ENCODE results near the gene PRKAG2.
A peak's percentile ranks its signal among the peaks of the same experiment; 100 is the strongest.

PRKAG2 gene

DNA sequence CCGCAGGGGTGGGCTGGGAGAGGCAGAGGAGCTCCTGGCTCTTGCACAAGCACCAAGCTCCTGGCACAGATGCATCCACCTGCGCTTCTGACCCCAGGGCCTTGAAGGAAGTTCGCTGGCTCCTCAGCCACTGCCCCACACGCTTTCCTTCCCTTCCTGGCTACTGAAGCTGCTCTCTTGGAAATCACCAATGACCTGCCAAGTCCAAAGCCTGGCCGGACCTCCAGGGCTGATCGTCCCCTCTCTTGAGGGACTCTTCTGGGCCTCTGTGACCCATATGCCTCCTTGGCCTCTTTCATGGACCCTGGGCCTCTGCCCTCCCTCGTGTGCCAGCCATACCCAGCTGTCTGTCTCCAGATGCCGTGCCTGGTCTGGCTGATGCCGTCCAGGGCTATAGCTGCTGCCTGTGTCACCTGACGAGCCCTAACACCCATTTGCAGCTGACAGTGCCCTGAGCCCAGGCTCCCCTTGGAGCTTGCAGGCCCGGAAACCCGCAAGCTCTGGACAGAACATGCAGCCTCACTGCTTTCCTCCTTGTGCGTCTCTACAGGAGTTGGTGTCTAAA is 113.4 kb downstream of the PRKAG2 start:
- peaks cover 5% of the 10 kb centered on the region for H3K36me3 ChIP-seq (ENCODE audit: control insufficient read depth, insufficient read depth, low read length, severe bottlenecking)
- no peaks in the 10 kb centered on the region for H3K4me1 ChIP-seq (ENCODE audit: control insufficient read depth, insufficient read depth, low read length)

DNA sequence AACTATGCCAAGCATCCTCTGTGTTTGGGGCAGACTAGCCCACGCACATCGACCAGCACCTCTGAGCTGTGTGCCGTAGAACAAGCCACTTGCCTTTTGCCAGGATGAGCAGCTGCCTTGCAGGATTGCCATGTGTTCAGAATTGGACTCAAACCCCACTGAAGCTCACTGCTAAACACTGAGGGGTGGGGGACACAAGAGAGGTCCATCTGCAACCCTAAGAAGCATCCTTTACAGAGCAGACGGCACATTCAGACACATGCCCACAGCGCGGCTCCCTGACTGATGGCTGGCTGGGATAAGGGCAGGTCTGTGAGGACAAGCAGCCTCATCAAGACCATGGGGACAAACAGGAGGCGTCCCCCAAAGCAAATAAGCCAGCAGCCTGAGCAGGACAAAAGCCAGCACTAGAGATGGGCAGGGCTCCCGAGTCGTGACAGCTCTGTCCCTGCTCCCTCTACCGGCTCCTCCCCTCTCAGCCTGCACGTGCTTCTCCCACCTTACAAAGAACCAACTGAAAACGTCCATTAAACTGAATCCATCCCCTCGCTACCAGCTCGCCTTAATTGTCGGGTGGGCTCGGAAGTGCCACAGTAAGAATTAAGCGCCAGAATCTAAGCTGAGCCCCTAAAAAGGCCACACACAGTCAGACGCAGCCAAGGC is 114.2 kb downstream of the PRKAG2 start:
- no peak overlapping the region for H3K4me3 ChIP-seq (ENCODE audit: low read length)
- H3K36me3 ChIP-seq (ENCODE audit: control insufficient read depth, insufficient read depth, low read length, severe bottlenecking): peaks cover 5% of the 10 kb centered on the region
- H3K4me1 ChIP-seq (ENCODE audit: control insufficient read depth, insufficient read depth, low read length): peaks cover 7% of the 10 kb centered on the region
- DNase-seq (ENCODE audit: low read depth): no peak
- no peak overlapping the region for H3K9ac ChIP-seq (ENCODE audit: low read length)
- H3K9me3 ChIP-seq (ENCODE audit: control insufficient read depth, low read length): peaks cover 1% of the 10 kb centered on the region
- peaks cover 39% of the 10 kb centered on the region for H3K27me3 ChIP-seq (replicated peaks; ENCODE audit: control insufficient read depth, insufficient read depth, low read length)

More for the DNA sequence above, 113.4 kb downstream of the PRKAG2 start:
- Histone ChIP-seq H3K9me3 (ENCODE audit: control insufficient read depth, low read length) (peaks cover 7% of the 10 kb centered on the region), H3K9ac (ENCODE audit: low read length) (no peak overlapping the region), H3K27me3 (replicated peaks; ENCODE audit: control insufficient read depth, insufficient read depth, low read length) (peaks cover 39% of the 10 kb centered on the region), H3K4me3 (ENCODE audit: low read length) (no peak overlapping the region)
- no peak for DNase-seq (ENCODE audit: low read depth)

DNA sequence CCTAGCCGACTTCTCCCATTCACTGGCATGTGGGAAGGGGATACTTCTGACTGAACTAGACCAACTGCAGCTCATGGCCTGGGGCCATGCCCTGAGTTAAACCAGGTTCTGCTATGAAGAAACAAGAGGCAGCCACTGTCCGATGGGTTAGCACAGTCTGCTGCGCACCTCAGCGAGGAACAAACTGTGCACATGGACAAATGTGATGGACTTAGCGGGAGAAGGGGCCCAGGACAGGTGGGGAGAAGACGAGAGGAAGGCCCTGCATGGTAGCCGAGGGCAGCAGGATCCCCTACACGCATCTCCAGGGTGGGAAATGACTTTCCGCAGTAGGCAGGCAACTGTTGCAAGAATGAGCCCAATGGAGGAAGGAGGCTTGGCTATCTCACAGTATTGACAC is 115.0 kb downstream of the PRKAG2 start:
- Histone ChIP-seq H3K4me1 (ENCODE audit: control insufficient read depth, insufficient read depth, low read length) (peaks cover 12% of the 10 kb centered on the region), H3K9me3 (ENCODE audit: control insufficient read depth, low read length) (no peaks in the 10 kb centered on the region), H3K27me3 (replicated peaks; ENCODE audit: control insufficient read depth, insufficient read depth, low read length) (peaks cover 39% of the 10 kb centered on the region), H3K9ac (ENCODE audit: low read length) (no peak overlapping the region), H3K4me3 (ENCODE audit: low read length) (no peak overlapping the region), H3K36me3 (ENCODE audit: control insufficient read depth, insufficient read depth, low read length, severe bottlenecking) (peaks cover 5% of the 10 kb centered on the region)
- no peak for DNase-seq (ENCODE audit: low read depth)

DNA sequence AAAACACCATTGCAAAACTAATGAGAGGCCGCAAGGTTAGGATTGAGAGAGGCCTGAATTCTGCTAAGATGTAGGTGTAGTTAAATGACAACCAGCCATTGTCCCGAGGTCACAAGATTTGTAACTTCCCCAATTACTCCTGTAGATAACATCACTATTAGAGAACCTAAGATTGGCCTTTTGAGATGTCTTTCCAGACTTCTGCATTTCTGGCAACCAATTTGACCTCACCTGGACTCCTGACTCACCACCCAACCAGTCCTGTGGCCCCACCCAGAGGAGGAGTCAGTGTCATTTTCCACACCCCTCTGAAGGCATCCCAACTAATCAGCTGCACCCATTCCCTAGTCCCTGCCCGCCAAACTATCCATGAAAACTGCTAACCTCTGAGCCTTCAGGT is 115.7 kb downstream of the PRKAG2 start:
- no peaks in the 10 kb centered on the region for H3K36me3 ChIP-seq (ENCODE audit: control insufficient read depth, insufficient read depth, low read length, severe bottlenecking)
- H3K27me3 ChIP-seq (replicated peaks; ENCODE audit: control insufficient read depth, insufficient read depth, low read length): peaks cover 39% of the 10 kb centered on the region
- H3K4me3 ChIP-seq (ENCODE audit: low read length): no peak overlapping the region
- no peak for DNase-seq (ENCODE audit: low read depth)
- peaks cover 13% of the 10 kb centered on the region for H3K4me1 ChIP-seq (ENCODE audit: control insufficient read depth, insufficient read depth, low read length)
- H3K9me3 ChIP-seq (ENCODE audit: control insufficient read depth, low read length): no peaks in the 10 kb centered on the region
- no peak overlapping the region for H3K9ac ChIP-seq (ENCODE audit: low read length)

DNA sequence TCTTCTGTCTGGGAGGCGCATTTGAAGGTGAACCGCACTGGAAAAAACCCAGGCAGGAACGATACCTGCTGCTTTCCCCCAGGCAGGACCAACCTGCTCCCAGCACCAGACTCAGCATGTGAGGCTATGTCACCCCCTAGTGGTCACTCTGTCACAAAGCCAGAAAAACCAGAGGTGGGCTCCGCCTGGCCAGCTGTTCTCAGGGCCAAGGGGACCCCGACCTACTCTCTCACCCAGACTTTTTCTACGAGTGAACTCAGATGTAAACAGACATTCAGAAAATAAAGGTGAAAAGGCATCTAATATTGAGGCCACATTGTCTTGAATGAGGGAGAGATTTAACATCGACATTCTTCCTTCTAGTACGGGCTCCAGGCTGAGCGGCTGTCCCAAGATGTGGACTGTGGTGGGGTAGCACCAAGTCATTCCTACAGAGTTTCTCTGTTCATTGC is 117.3 kb downstream of the PRKAG2 start:
- peak; percentile 86 for DNase-seq (ENCODE audit: low read depth)
- H3K36me3 ChIP-seq (ENCODE audit: control insufficient read depth, insufficient read depth, low read length, severe bottlenecking): no peaks in the 10 kb centered on the region
- peaks cover 26% of the 10 kb centered on the region for H3K27me3 ChIP-seq (replicated peaks; ENCODE audit: control insufficient read depth, insufficient read depth, low read length)

DNA sequence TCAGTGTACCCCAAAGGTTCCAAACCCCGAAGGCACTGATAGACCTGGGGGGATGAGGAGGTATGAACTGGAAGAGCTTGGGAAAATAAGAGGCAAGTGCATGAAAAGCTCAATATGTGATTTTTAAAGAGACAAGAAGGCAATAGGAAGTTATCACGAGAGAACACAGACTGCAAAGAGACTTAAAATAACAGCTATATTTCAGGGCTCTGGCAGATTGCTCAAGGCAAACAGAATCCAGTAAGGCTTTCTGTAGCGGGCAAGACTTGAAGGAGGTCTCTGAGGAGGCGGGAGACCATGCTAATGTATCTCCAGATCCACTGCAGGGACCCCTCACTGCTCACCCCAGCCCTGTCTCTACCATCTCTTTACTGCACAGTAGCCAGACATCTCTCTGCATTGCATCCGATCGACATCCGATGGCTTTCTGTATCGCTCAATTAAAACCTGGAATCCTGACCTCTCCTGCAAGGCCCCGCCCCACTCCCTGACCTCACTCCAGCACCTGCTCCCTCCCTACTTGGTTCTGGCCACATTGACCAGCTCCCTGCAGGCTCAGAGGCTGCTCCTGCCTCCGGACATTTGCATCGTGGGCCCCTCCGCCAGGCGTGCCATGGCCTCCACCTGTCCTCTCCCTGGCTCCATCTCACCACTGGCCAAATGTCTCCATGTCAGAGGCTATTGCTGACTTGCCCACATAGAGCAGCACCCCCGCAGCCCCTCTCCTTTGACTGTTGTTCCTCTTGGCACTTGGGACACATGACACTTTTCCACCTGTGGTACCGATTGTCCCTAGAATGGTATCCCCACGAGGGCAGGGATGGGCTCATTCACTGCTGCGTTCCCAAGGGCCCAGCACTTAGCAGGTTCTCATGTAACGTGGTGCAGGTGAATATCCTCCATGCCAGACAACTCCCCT is 118.0 kb downstream of the PRKAG2 start:
- Histone ChIP-seq H3K4me3 (ENCODE audit: low read length) (no peak overlapping the region), H3K9ac (ENCODE audit: low read length) (no peak overlapping the region), H3K9me3 (ENCODE audit: control insufficient read depth, low read length) (no peaks in the 10 kb centered on the region), H3K36me3 (ENCODE audit: control insufficient read depth, insufficient read depth, low read length, severe bottlenecking) (no peaks in the 10 kb centered on the region), H3K27me3 (replicated peaks; ENCODE audit: control insufficient read depth, insufficient read depth, low read length) (peaks cover 20% of the 10 kb centered on the region), H3K4me1 (ENCODE audit: control insufficient read depth, insufficient read depth, low read length) (peaks cover 31% of the 10 kb centered on the region)
- DNase-seq (ENCODE audit: low read depth): no peak

More for the DNA sequence above, 117.3 kb downstream of the PRKAG2 start:
- no peak overlapping the region for H3K9ac ChIP-seq (ENCODE audit: low read length)
- H3K9me3 ChIP-seq (ENCODE audit: control insufficient read depth, low read length): no peaks in the 10 kb centered on the region
- no peak overlapping the region for H3K4me3 ChIP-seq (ENCODE audit: low read length)
- peaks cover 29% of the 10 kb centered on the region for H3K4me1 ChIP-seq (ENCODE audit: control insufficient read depth, insufficient read depth, low read length)

DNA sequence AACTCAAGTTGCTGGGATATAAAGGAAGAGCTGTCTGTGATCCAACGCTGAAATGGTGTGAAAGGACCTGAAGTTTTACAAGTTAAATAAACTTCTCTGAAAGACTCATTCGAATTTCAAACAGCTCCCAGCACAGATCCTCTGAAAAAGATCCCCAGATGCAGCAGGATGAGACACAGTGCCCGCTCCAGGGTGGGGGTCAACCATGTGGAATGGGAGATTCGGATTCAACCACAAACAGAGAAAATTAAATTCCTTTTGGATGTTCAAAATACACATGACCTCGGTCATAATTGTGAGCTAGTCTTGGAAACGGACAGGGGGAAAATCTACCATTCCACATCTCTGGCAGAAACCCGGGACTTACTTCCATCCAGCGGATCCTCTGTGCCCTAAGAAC is 119.6 kb downstream of the PRKAG2 start:
- Histone ChIP-seq H3K4me1 (ENCODE audit: control insufficient read depth, insufficient read depth, low read length) (peaks cover 39% of the 10 kb centered on the region), H3K9ac (ENCODE audit: low read length) (no peak overlapping the region), H3K27me3 (replicated peaks; ENCODE audit: control insufficient read depth, insufficient read depth, low read length) (peaks cover 7% of the 10 kb centered on the region), H3K36me3 (ENCODE audit: control insufficient read depth, insufficient read depth, low read length, severe bottlenecking) (no peaks in the 10 kb centered on the region), H3K4me3 (ENCODE audit: low read length) (no peak overlapping the region), H3K9me3 (ENCODE audit: control insufficient read depth, low read length) (no peaks in the 10 kb centered on the region)
- DNase-seq (ENCODE audit: low read depth): peak; percentile 23

DNA sequence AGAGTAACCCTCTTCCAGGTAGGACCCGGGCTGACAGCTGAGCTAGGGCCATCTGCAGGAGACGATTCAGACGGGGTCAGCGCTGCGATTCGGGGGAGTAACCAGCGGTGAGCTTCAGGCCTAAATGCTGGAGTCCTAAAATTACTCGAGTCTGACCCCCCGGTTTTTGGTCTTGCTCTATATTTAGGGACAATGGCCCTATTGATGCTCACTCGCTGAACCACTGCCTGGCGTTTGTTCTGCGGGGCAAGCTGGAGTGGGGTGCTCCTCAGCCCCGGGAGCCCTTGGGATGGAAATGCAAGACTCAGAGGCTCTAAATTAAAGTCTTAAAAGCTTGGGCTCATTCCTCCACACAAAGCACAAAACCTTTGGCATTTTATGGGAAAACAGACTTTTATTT is 120.0 kb downstream of the PRKAG2 start:
- no peaks in the 10 kb centered on the region for H3K36me3 ChIP-seq (ENCODE audit: control insufficient read depth, insufficient read depth, low read length, severe bottlenecking)
- no peak overlapping the region for H3K9ac ChIP-seq (ENCODE audit: low read length)
- H3K9me3 ChIP-seq (ENCODE audit: control insufficient read depth, low read length): no peaks in the 10 kb centered on the region
- H3K4me3 ChIP-seq (ENCODE audit: low read length): no peak overlapping the region
- H3K4me1 ChIP-seq (ENCODE audit: control insufficient read depth, insufficient read depth, low read length): peaks cover 39% of the 10 kb centered on the region
- DNase-seq (ENCODE audit: low read depth): no peak
- peaks cover 3% of the 10 kb centered on the region for H3K27me3 ChIP-seq (replicated peaks; ENCODE audit: control insufficient read depth, insufficient read depth, low read length)

DNA sequence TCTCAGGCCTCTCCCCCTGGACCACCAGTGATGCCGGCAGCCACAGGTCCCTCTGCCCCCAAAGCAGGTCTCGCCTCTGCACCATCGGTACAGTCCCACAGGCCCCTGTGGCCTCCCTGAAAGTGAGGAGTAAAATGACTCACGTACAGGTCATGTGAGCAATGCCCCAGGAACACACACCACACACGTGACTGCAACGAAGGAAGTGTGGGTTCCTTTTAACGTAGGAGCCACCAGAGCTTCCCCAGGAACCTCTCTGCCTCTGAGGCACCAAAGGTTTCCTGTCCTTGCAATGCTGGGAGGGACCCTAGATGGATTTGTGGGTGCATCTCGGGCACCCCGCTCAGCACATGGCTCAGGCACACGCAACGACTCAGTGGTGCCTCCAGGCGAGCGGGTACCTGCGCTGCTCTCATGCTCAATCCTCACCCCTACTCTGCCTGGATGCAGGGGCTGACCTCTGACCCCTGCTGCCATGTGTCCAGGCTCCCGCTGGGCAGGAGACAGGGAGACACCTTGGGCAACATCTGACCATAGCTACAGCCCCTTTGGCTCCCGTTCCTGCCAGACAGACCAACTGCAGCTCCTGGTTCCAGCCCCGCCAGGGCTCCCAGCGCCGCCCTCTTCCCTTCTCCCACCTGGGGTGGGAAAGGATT is 120.7 kb downstream of the PRKAG2 start:
- H3K9me3 ChIP-seq (ENCODE audit: control insufficient read depth, low read length): no peaks in the 10 kb centered on the region
- peaks cover 39% of the 10 kb centered on the region for H3K4me1 ChIP-seq (ENCODE audit: control insufficient read depth, insufficient read depth, low read length)
- no peak overlapping the region for H3K4me3 ChIP-seq (ENCODE audit: low read length)
- H3K36me3 ChIP-seq (ENCODE audit: control insufficient read depth, insufficient read depth, low read length, severe bottlenecking): no peaks in the 10 kb centered on the region
- DNase-seq (ENCODE audit: low read depth): no peak
- no peak overlapping the region for H3K9ac ChIP-seq (ENCODE audit: low read length)
- no peaks in the 10 kb centered on the region for H3K27me3 ChIP-seq (replicated peaks; ENCODE audit: control insufficient read depth, insufficient read depth, low read length)

DNA sequence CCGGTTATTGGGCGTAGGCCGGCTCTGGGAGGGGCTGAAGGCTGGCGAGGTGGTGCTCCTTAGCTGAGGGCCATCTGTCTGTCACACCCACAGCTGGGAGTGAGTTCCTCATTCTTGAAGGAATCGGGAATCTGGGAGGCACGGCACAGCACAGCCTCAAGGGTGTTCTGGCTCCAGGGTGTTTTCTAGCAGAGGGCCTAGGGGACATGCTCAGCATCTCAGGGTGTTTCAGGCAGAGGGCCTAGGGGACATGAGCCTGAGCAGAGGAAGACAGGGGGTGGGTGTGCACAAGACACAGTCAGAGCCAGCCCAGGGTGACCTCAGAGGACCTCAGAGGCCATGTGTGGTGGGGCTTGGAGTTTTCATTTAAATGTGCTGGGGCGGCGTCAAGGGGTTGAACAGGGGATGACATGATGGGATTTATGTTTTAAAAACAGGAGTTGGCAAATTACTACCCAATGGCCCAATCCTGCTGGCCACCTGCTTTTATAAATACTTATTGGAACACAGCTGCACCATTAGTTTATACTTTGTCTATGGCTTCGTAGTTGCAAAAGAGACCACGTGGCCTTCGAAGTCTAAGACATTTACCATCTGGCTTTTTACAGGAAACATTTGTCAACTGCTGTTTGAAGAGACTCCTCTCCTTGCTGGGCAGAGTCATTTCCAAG is 121.6 kb downstream of the PRKAG2 start:
- Histone ChIP-seq H3K9ac (ENCODE audit: low read length) (no peak overlapping the region), H3K4me1 (ENCODE audit: control insufficient read depth, insufficient read depth, low read length) (peaks cover 39% of the 10 kb centered on the region), H3K9me3 (ENCODE audit: control insufficient read depth, low read length) (no peaks in the 10 kb centered on the region), H3K4me3 (ENCODE audit: low read length) (no peak overlapping the region), H3K36me3 (ENCODE audit: control insufficient read depth, insufficient read depth, low read length, severe bottlenecking) (no peaks in the 10 kb centered on the region), H3K27me3 (replicated peaks; ENCODE audit: control insufficient read depth, insufficient read depth, low read length) (no peaks in the 10 kb centered on the region)
- DNase-seq (ENCODE audit: low read depth): no peak
